ENCODE measurements around the gene IKZF1. TPM values are rescaled to one million over a fixed set of nuclear protein-coding genes. Genes with fewer than 3 reads are reported as not detected.
A peak's percentile ranks its signal among the peaks of the same experiment; 100 is the strongest.

The IKZF1 gene
- total and polyA plus RNA-seq, 9 of the 15 experiments (the other 6 are each of a cell fraction or from before 2014, with no cell fraction given), result 12.6 to 85.3 (median 44.7) TPM

DNA sequence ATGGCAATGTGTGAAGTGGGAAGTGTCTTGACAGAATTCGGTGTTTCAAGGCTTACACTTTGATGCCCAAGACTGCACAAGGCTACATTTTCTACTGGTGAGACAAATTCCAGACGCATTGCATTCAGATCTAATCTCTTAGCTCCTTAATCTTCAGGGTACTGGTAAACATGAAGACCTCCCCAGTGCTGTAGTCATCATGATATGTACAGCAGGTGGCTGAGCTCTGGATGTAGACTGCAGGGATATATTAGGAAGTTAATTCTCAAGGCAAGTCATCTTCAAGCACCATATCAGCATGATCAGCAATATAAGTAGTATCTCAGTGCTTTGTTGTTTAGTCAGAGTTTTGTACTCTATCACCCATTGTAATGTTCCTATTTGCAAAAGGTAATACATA is 61.8 kb downstream of the IKZF1 start:
- Histone ChIP-seq H3K9me3 (replicated peaks; ENCODE audit: control insufficient read depth, insufficient read depth, low read depth, low read length) (peaks cover 3% of the 10 kb centered on the region), H2AFZ (ENCODE audit: low read depth, low read length) (no peak overlapping the region), H3K27me3 (ENCODE audit: control insufficient read depth in 2 of 2, insufficient read depth in 2 of 2, low read length in 2 of 2) (no peaks in the 10 kb centered on the region), H3K9me1 (ENCODE audit: control insufficient read depth, insufficient read depth, low read length) (no peaks in the 10 kb centered on the region), H3K4me2 (ENCODE audit: insufficient read depth, low read length) (no peak overlapping the region), H3K9ac (ENCODE audit: insufficient read depth in 1 of 2, low read depth in 2 of 2, low read length in 2 of 2) (no peak overlapping the region), H3K79me2 (ENCODE audit: control insufficient read depth, insufficient read depth, low read length) (peaks cover 47% of the 10 kb centered on the region), H3K27ac (ENCODE audit: extremely low read depth, low read depth, low read length) (no peak overlapping the region), H4K20me1 (replicated peaks; ENCODE audit: control insufficient read depth, insufficient read depth, low read length) (no peaks in the 10 kb centered on the region), H3K4me3 (no peak overlapping the region), H3K4me1 (replicated peaks in 1 of 2; ENCODE audit: control insufficient read depth in 2 of 2, insufficient read depth in 2 of 2, low read length in 2 of 2) (peaks cover 1 to 14% of the 10 kb centered on the region in 2 experiments; a peak in 4 of 5 replicates), H3K36me3 (ENCODE audit: control insufficient read depth, insufficient read depth, low read length) (peaks cover 88% of the 10 kb centered on the region)
- FAIRE-seq, result no peak
- no peak for DNase-seq (ENCODE audit: extremely low read depth in 1 of 4, low spot score in 3 of 4)
- in situ Hi-C loops (cut with MboI), result no loop called here
- ATAC-seq, result no peak
- no TSS peak for BruUV-seq (replicated peaks)
- CTCF ChIA-PET (ENCODE audit: low intra/inter-chr PET ratio), result no interaction called here
- POLR2A ChIA-PET, result interaction anchor here (0.5 to 1.2 kb wide), 4 partner anchors 11 to 155 kb away, joined by 3 to 4 read pairs (median 4); no protein-coding TSS in a partner anchor
- TF ChIP-seq C11orf30 (IDR thresholded peaks at IDR 0.05; ENCODE audit: low read depth) (peak; percentile 66), ZNF316 (IDR thresholded peaks at IDR 0.05) (peak; percentile 81), MAFG (tag; conservative IDR thresholded peaks at IDR 0.05) (peak; percentile 62), ZNF282 (CRISPR knock-in tag; IDR thresholded peaks at IDR 0.05) (no peak), MAFF (IDR thresholded peaks at IDR 0.05; ENCODE audit: low read length) (0 out of 2 replicates have a peak, but pooled peaks have one; percentile 11)
- WGBS (ENCODE audit: insufficient coverage, low coverage, missing lambda C conversion rate), result 65% methylated on average over 2 of the region's 2 CpGs
- intact Hi-C loops (cut with micrococcal nuclease), result loop anchor here (5.0 kb wide), 3 partner anchors 51 to 224 kb away; no protein-coding TSS in a partner anchor

GRCh38 chr7:50367100-50367499 is 62.6 kb downstream of the IKZF1 start:
- Histone ChIP-seq H3K79me2 (ENCODE audit: control insufficient read depth, insufficient read depth, low read length) (peaks cover 41% of the 10 kb centered on the region), H2AFZ (ENCODE audit: low read depth, low read length) (no peak overlapping the region), H3K9me1 (ENCODE audit: control insufficient read depth, insufficient read depth, low read length) (no peaks in the 10 kb centered on the region), H3K36me3 (ENCODE audit: control insufficient read depth, insufficient read depth, low read length) (peaks cover 90% of the 10 kb centered on the region), H3K27me3 (ENCODE audit: control insufficient read depth in 2 of 2, insufficient read depth in 2 of 2, low read length in 2 of 2) (no peaks in the 10 kb centered on the region), H4K20me1 (replicated peaks; ENCODE audit: control insufficient read depth, insufficient read depth, low read length) (no peaks in the 10 kb centered on the region), H3K27ac (ENCODE audit: extremely low read depth, low read depth, low read length) (no peak overlapping the region), H3K9ac (ENCODE audit: insufficient read depth in 1 of 2, low read depth in 2 of 2, low read length in 2 of 2) (no peak overlapping the region), H3K4me2 (ENCODE audit: insufficient read depth, low read length) (no peak overlapping the region), H3K4me3 (no peak overlapping the region), H3K4me1 (replicated peaks in 1 of 2; ENCODE audit: control insufficient read depth in 2 of 2, insufficient read depth in 2 of 2, low read length in 2 of 2) (peaks cover 0 to 8% of the 10 kb centered on the region in 2 experiments; a peak in 3 of 5 replicates), H3K9me3 (replicated peaks; ENCODE audit: control insufficient read depth, insufficient read depth, low read depth, low read length) (peaks cover 3% of the 10 kb centered on the region)
- BruUV-seq (replicated peaks), result no TSS peak
- ATAC-seq, result no peak
- no peak for TF ChIP-seq ZNF436 (CRISPR knock-in tag; IDR thresholded peaks at IDR 0.05)
- TF ChIP-seq ZNF184 (CRISPR knock-in tag; IDR thresholded peaks at IDR 0.05), result no peak
- no peak for TF ChIP-seq CBX8 (IDR thresholded peaks at IDR 0.05; ENCODE audit: borderline replicate concordance, extremely low read depth, low read depth, low read length, poor library complexity, severe bottlenecking)
- no peak for TF ChIP-seq ZKSCAN8 (CRISPR knock-in tag; IDR thresholded peaks at IDR 0.05)
- TF ChIP-seq SIX5 (IDR thresholded peaks at IDR 0.05; ENCODE audit: borderline replicate concordance in 1 of 2, insufficient read depth in 1 of 2, low read depth in 1 of 2, low read length in 2 of 2), result no peak
- no peak for TF ChIP-seq MAZ (CRISPR knock-in tag; conservative IDR thresholded peaks at IDR 0.05 in 1 of 2, IDR thresholded peaks at IDR 0.05 in 1 of 2)
- TF ChIP-seq, protein P1, sequence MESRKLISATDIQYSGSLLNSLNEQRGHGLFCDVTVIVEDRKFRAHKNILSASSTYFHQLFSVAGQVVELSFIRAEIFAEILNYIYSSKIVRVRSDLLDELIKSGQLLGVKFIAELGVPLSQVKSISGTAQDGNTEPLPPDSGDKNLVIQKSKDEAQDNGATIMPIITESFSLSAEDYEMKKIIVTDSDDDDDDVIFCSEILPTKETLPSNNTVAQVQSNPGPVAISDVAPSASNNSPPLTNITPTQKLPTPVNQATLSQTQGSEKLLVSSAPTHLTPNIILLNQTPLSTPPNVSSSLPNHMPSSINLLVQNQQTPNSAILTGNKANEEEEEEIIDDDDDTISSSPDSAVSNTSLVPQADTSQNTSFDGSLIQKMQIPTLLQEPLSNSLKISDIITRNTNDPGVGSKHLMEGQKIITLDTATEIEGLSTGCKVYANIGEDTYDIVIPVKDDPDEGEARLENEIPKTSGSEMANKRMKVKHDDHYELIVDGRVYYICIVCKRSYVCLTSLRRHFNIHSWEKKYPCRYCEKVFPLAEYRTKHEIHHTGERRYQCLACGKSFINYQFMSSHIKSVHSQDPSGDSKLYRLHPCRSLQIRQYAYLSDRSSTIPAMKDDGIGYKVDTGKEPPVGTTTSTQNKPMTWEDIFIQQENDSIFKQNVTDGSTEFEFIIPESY (CRISPR knock-in tag; IDR thresholded peaks at IDR 0.05), result no peak
- TF ChIP-seq POLR3A (IDR thresholded peaks at IDR 0.05; ENCODE audit: borderline replicate concordance, extremely low read depth, insufficient read depth, insufficient read length), result no peak
- DNase-seq (ENCODE audit: extremely low read depth in 1 of 4, low spot score in 3 of 4), result no peak
- ChIA-PET CTCF (ENCODE audit: low intra/inter-chr PET ratio) (interaction anchor here (4.7 kb wide), 1 partner anchor 160 kb away, joined by 62 read pairs; no protein-coding TSS in a partner anchor), POLR2A (interaction anchor here (0.6 to 1.2 kb wide), 3 partner anchors 14 to 164 kb away, joined by 3 to 4 read pairs (median 4); no protein-coding TSS in a partner anchor)
- FAIRE-seq, result no peak
- intact Hi-C loops (cut with micrococcal nuclease), result loop anchor here (5.0 kb wide), 3 partner anchors 50 to 225 kb away; no protein-coding TSS in a partner anchor
- in situ Hi-C loops (cut with MboI), result no loop called here
- WGBS (ENCODE audit: insufficient coverage, low coverage, missing lambda C conversion rate), result 88% methylated on average over 2 of the region's 2 CpGs
